ENCODE data around the gene AOPEP.

DNA sequence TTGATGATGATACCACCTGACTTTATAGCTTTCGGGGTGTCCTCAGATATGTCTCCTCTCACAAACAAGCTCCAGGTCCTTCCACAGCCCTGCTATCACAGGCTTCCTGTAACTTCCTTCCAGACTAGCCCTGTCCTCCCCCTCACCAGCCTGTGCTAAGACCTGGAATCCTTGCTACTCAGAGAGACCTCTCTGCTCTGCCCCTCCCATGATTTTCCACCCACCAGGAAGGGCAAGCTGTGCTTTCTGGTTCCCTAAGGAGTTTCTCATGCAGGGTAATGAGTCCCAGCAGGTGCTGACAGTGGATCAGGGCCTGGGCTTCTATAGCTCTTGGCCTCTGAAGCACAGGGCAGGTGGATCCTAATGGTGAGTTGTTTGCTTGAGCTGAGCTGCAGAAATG lies 86.9 kb downstream of the AOPEP start:
- TF ChIP-seq, protein P1, sequence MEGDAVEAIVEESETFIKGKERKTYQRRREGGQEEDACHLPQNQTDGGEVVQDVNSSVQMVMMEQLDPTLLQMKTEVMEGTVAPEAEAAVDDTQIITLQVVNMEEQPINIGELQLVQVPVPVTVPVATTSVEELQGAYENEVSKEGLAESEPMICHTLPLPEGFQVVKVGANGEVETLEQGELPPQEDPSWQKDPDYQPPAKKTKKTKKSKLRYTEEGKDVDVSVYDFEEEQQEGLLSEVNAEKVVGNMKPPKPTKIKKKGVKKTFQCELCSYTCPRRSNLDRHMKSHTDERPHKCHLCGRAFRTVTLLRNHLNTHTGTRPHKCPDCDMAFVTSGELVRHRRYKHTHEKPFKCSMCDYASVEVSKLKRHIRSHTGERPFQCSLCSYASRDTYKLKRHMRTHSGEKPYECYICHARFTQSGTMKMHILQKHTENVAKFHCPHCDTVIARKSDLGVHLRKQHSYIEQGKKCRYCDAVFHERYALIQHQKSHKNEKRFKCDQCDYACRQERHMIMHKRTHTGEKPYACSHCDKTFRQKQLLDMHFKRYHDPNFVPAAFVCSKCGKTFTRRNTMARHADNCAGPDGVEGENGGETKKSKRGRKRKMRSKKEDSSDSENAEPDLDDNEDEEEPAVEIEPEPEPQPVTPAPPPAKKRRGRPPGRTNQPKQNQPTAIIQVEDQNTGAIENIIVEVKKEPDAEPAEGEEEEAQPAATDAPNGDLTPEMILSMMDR (IDR thresholded peaks at IDR 0.05 in 8 of 11, conservative IDR thresholded peaks at IDR 0.05 in 3 of 11), result no peak
- TF ChIP-seq POLR2A (IDR thresholded peaks at IDR 0.05) (no peak), POLR2AphosphoS5 (IDR thresholded peaks at IDR 0.05) (no peak)

Measured in spleen (tissue), 7 donors.